CD4-positive, alpha-beta T cell treated with Interleukin-6 at 100 ng/mL for 8 hours (primary cell): Measurements from ENCODE around the gene ZBTB33.

Experiments
- DNase-seq: peaks from one replicate; pipeline ENCODE4 v3.0.0-alpha.2; 2020; ENCODE audit warnings: mixed read lengths, low spot score

Gene ZBTB33, protein sequence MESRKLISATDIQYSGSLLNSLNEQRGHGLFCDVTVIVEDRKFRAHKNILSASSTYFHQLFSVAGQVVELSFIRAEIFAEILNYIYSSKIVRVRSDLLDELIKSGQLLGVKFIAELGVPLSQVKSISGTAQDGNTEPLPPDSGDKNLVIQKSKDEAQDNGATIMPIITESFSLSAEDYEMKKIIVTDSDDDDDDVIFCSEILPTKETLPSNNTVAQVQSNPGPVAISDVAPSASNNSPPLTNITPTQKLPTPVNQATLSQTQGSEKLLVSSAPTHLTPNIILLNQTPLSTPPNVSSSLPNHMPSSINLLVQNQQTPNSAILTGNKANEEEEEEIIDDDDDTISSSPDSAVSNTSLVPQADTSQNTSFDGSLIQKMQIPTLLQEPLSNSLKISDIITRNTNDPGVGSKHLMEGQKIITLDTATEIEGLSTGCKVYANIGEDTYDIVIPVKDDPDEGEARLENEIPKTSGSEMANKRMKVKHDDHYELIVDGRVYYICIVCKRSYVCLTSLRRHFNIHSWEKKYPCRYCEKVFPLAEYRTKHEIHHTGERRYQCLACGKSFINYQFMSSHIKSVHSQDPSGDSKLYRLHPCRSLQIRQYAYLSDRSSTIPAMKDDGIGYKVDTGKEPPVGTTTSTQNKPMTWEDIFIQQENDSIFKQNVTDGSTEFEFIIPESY

DNA sequence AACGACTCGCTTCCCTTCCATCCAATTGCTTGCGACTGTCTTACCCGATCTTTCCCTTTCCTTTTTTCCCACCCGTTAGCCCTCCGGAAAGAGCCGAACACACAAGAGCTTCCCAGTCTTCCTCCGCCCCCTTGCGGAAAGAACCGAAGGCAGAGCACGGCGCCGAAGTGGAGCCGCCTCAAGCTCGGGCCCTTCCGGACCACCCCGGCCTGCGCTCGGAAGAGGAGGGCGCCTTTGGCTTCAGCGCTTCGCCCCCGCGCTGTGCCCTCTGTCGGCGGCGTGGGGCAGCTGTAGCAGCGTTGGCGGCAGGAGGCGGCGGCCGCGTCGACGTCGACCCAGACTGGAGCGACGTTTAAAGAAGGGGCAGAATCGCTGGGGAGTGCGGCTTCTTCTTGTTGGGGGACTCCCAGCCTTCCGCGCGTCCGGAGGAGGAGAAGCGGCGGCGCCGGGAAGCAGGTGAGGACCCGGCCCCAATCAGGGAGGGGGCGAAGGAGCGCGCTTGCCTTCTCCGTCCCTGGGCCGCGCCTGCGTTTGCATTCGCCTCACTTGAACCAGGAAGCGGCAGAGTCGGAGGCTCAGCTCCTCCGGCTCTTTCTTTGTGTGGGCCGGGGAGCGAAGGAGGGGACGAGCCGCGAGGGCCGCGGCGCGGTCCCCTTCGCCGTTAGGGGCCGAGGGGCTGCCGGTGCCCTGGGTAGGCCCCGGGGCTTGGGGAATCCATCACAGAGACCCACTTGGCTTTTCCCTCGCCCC is at the start of gene ZBTB33:
ZBTB33 (plus strand) TSS at position 291 of the 750 bp plus-strand sequence. CDS start 2,604 bp downstream, outside the sequence.
- DNase-seq, result peak; percentile 82

DNA sequence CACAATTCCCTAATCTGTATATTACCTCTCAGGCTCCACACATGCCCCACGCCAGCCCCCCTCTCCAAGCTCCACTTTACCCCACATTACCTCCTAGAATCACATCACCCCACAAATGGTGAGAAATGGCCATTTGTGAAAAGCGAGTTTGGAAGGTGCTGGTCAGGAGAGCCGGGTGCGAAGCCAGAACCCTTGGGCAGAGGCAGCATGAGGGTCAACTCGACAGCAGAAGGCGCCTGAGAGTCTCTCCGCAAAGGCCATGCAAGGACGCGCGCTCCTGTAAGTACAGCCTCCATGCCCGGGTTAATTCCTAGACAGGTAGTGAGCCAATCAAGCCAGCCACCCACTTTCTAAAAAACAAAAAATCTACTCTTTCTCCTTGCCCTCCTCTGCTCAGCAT is 49.8 kb upstream of the ZBTB33 start:
- no peak for DNase-seq

- DNase-seq, result no peak
These were observed 44.5 kb upstream of the ZBTB33 start for GRCh38 chrX:120205816-120206753.

- DNase-seq, result no peak
These were observed 43.5 kb upstream of the ZBTB33 start for GRCh38 chrX:120207009-120207605.

DNA sequence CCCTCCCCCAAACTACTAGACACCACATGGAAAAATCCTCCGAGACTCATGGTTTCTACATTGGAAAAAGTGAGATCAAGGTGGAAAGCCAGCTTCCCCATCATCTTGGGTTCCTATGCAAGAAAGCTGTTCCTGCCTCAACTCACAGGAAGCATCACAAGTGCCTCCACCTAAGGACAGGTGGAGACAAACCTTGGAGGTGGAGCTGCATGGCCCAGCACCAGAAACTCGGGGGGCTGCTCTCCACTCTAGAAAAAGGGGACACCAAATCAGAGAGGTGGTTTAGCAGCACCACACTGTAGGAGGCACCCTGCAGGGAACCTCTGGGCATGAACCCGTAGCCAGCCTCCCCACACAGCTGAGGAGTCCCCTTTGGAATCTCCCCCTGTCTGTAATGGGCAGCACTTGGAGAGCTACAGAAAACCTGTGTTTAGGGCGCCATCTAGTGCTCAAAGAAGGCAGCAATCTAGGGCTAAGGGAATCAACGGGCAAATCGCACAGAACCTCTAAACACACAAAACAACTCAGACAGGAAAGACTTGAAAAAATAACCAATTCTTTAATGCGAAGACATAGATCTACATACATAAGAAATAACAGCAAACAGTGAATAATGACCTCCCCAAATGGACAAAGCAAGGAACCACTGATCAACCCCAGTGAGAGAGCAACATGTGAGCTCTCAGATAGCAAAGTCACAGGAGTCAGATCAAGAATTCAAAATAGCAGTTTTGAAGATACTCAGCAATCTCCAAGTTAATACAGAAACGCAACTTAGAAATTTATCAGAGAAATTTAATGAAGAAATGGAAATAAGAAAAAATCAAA is 37.0 kb upstream of the ZBTB33 start:
- DNase-seq, result peak; percentile 51

GRCh38 chrX:120223374-120223773 is 27.2 kb upstream of the ZBTB33 start:
- DNase-seq, result no peak

- no peak for DNase-seq
These were observed 26.2 kb upstream of the ZBTB33 start for GRCh38 chrX:120224388-120224787.

DNA sequence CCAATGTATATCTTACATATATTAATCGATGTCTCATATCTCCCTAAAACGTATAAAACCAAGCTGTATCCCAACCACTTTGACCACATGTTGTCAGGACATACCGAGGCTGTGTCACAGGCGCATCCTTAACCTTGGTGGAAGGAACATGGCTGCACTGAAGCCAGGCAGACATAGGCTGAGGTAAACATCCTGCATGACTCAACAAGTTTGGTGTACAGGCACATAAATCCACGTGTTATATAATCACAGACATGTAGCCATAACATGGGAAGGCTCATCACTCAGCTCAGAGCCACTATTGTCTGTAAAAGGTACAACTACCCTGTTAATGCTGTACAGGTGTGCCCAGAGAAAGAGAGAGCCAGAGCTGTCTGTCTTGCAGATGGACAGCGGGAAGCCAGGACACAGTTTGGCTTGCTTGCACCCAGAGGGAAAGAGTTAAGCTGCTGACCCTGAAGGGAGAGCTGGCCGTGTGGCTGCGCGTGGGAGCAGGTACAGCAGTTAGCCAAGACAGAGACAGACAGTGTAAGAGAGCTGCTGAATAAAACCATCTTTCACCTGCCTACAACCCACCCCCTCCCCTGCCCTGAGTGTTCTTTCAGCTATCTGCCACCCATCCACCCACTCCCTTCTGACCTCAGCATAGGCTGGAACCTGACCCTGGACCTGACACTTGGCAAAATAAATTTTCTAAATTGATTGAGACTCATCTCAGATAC is 22.3 kb upstream of the ZBTB33 start:
- no peak for DNase-seq

GRCh38 chrX:120235284-120235683 is 15.3 kb upstream of the ZBTB33 start:
- no peak for DNase-seq

- no peak for DNase-seq
These were observed 13.7 kb upstream of the ZBTB33 start for GRCh38 chrX:120236687-120237479.

DNA sequence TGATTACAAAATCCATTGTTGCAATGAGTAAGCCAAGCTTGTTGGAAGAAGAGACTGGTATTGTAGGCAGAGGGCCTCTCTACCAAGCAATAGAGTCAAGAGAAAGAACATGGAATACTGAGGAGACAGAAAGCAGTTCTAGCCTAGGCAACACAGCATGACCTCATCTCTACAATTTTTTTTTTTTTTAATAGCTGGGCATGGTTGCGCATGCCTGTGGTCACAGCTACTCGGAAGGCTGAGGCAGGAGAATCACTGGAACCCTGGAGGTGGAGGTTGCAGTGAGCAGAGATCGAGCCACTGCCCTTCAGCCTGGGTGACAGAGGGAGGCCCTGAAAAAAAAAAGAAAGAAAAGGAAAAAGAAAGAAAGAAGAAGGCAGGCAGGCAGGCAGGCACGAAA is 11.7 kb upstream of the ZBTB33 start:
- DNase-seq, result no peak

DNA sequence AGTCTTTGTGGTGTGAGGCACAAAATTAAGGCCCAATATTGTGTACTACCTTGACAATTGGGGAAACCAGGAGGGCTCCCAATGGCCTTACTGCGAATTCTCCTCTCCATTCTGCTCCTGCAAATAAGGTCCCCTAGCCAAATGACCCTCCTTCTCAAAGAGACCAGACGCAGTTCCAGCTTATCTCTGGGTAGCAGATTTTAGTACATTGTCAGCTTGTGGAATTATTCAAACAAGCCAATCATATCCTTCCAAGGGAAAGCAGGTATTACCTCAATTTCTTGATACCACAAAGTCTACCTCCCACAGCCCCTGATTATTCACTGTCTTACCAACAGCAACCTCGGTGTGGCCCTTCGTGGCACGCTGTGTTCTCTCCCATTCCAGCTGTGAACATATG is 7.8 kb upstream of the ZBTB33 start:
- no peak for DNase-seq

GRCh38 chrX:120244395-120244734 is 6.2 kb upstream of the ZBTB33 start:
- DNase-seq, result no peak

GRCh38 chrX:120244735-120245498 is 5.7 kb upstream of the ZBTB33 start:
- peak; percentile 46 for DNase-seq

DNA sequence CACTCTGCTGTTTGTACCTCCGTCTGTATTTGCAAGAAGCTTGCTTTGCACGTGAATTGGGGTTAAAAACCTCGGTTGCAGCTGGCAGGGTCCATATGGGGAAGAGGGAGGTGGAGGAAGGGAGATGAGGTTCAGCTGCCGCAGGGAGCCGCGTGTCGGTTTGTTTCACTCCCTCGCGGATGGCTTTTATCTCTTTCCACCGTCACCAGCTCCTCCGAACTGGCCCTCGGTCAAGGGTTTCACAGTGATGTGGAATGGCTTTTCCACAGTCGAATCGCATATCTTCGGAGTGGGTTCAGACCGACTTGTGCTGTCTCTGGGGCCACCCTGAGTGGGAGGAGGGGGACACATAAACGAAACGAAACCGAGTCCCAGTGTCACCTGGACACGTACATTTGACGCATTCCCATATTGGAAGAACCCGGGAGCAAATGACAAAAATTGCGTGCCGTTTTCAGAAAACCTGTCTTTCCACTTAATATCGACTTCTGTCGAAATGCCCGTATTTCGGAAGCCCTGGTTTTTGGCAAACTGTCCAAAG is 929 bp downstream of the ZBTB33 start:
- no peak for DNase-seq

GRCh38 chrX:120253784-120254183 is 3.2 kb downstream of the ZBTB33 start:
- DNase-seq, result no peak

DNA sequence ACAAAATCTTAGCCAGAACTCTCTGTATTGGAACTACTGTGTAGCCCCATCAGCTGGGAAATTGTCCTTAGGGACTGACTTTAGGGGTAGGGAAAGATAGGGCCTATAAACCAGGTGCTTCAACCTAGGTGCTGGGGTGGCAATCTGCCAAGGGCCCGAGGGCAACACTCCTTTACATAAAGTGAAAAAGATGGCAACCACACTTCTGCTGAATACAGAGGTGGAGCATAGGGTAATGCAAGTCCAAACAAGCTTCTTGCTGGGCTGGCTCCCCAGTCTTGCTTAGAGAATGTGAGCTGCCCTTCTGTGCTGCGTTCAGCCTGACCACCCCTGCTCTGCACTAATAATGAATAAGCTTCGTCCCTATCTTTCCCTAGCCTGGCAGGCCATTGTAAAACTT is 9.8 kb downstream of the ZBTB33 start:
- no peak for DNase-seq
